GM06990 (cell line): ENCODE measurements around the gene CMSS1.

Source experiments
- DNase-seq: peaks from one replicate; pipeline ENCODE4 v3.0.0-alpha.2; 2011; ENCODE audit not compliant: insufficient read length; ENCODE audit errors: extremely low read depth
- H3K27me3 ChIP-seq: replicated peaks from 2 replicates; pipeline ENCODE4 v1.6.0; 2011; ENCODE audit warnings: low read length; ENCODE audit not compliant: control insufficient read depth, insufficient read depth
- H3K36me3 ChIP-seq: 2 replicates; pipeline ENCODE4 v1.5.1; 2011; ENCODE audit warnings: low read length; ENCODE audit not compliant: control insufficient read depth, insufficient read depth
- H3K4me3 ChIP-seq: replicated peaks from 2 replicates; pipeline ENCODE4 v1.5.1; 2011; ENCODE audit warnings: low read depth, mild to moderate bottlenecking, control low read depth, low read length
- TF ChIP-seq, protein P1 (sequence below): IDR thresholded peaks from 2 replicates; pipeline ENCODE4 v1.5.1; 2011; ENCODE audit warnings: low read length, control low read depth, mild to moderate bottlenecking, inconsistent platforms; ENCODE audit not compliant: insufficient read depth, poor library complexity, severe bottlenecking

The CMSS1 gene

DNA sequence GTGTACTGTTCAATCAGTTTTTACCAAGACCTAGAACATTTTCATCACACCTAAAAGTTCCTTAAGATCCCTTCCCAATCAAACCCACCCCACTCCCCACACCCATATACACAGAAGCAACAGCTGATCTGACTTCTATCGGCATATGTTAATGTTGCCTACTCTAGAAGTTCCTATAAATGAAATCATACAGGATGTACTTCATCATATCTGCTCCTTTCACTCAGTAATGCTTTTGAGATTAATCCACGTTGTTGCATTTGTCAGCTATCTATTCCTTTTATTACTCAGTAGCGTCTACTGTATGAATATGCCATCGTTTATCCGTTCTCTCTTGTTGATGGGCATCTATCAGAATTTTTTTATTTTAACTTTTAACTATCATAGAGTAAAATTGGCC, 310.9 kb downstream of the CMSS1 start:
- DNase-seq, result no peak
- Histone ChIP-seq H3K4me3 (no peak overlapping the region), H3K27me3 (no peaks in the 10 kb centered on the region), H3K36me3 (no peaks in the 10 kb centered on the region)
- TF ChIP-seq, protein P1, sequence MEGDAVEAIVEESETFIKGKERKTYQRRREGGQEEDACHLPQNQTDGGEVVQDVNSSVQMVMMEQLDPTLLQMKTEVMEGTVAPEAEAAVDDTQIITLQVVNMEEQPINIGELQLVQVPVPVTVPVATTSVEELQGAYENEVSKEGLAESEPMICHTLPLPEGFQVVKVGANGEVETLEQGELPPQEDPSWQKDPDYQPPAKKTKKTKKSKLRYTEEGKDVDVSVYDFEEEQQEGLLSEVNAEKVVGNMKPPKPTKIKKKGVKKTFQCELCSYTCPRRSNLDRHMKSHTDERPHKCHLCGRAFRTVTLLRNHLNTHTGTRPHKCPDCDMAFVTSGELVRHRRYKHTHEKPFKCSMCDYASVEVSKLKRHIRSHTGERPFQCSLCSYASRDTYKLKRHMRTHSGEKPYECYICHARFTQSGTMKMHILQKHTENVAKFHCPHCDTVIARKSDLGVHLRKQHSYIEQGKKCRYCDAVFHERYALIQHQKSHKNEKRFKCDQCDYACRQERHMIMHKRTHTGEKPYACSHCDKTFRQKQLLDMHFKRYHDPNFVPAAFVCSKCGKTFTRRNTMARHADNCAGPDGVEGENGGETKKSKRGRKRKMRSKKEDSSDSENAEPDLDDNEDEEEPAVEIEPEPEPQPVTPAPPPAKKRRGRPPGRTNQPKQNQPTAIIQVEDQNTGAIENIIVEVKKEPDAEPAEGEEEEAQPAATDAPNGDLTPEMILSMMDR, result no peak

DNA sequence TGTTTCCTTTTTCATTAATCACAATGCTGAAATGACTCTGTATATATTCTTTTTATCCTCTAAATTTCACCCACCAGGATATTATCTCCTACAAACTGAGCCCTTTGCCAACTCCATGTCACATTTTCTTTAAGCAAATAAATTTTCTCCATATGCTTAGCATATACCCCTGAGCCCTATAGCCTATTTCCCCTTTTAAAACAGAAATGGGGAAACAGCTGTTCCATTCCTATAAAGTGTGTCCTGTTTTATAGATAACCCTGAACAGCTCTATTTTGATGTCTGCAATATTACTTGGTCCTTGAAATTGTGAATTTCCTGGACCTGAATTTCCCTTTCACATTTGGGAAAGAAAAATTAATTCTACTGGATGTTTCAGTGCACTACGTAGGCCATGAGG, 312.3 kb downstream of the CMSS1 start:
- TF ChIP-seq, protein P1, result no peak
- DNase-seq, result no peak

GRCh38 chr3:100131241-100131640, 313.6 kb downstream of the CMSS1 start:
- TF ChIP-seq, protein P1, result no peak
- Histone ChIP-seq H3K36me3 (no peaks in the 10 kb centered on the region), H3K4me3 (no peak overlapping the region), H3K27me3 (no peaks in the 10 kb centered on the region)
- no peak for DNase-seq

More for the DNA sequence above, 312.3 kb downstream of the CMSS1 start:
- Histone ChIP-seq H3K27me3 (no peaks in the 10 kb centered on the region), H3K4me3 (no peak overlapping the region), H3K36me3 (no peaks in the 10 kb centered on the region)

DNA sequence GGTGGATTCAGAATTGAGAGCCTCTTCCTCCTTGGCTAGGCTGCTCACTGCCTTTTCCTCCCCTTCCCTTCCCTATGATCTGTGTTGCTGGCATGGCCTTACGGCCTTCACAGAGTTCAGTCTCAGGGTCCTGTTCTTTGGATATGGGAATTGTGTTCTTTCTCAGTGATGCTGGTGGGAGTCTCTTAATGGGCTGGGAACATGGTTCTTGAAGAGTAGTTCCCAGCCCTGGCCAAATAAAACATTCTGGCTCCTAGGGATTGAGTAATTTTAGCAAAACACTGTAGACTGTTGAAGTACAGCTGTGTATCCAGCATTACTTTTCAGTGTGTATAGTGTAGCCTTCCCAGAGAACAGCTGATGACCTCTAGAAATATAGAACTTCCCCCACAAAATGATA, 319.3 kb downstream of the CMSS1 start:
- Histone ChIP-seq H3K36me3 (no peaks in the 10 kb centered on the region), H3K27me3 (no peaks in the 10 kb centered on the region), H3K4me3 (no peak overlapping the region)
- DNase-seq, result no peak
- TF ChIP-seq, protein P1, result no peak

- no peaks in the 10 kb centered on the region for H3K36me3 ChIP-seq
- no peak overlapping the region for H3K4me3 ChIP-seq
- no peaks in the 10 kb centered on the region for H3K27me3 ChIP-seq
- TF ChIP-seq, protein P1, result no peak
- DNase-seq, result no peak
These were observed 323.3 kb downstream of the CMSS1 start for GRCh38 chr3:100140976-100141375.

DNA sequence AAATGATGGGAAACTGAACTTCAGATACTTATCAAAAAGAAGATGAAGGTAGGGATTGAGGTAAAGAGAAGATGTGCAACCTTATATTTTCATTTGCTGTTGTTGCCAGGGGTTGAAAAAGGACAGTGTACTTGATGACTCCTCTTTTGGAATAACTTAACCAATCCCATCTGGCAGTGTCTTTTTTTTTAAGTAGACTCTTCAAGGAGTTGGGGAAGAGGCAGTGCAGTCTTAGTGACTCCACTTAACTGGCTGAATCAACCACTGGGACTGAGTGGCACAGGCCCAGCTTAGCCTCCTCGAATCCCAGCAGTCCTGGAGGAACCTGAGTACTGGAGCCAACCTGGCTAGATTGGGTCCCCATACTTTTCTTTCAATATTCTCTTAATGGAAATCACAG, 323.9 kb downstream of the CMSS1 start:
- no peaks in the 10 kb centered on the region for H3K36me3 ChIP-seq
- TF ChIP-seq, protein P1, result no peak
- H3K4me3 ChIP-seq, result no peak overlapping the region
- no peak for DNase-seq
- H3K27me3 ChIP-seq, result no peaks in the 10 kb centered on the region
